ENCODE measurements around the gene EIF4A2.

GRCh38 chr3:186800285-186800684, 16.9 kb downstream of the EIF4A2 start:
- no peak for TF ChIP-seq POLR2A (IDR thresholded peaks at IDR 0.05)
- no peak for TF ChIP-seq CTCF (IDR thresholded peaks at IDR 0.05)

Data from esophagus squamous epithelium (tissue), 4 donors.